Neutrophil (primary cell): ENCODE data around the gene RASA2.
A peak's percentile ranks its signal among the peaks of the same experiment; 100 is the strongest.

ENCODE experiments used
- H3K27ac ChIP-seq: fragments of 200-600 bp; sonication (generic); 2 replicates; pipeline ENCODE4 v1.5.1; 2016; ENCODE audit warnings: mild to moderate bottlenecking, moderate library complexity
- H3K27me3 ChIP-seq: fragments of 200-600 bp; sonication (generic); 2 replicates; pipeline ENCODE4 v1.6.0; 2016; ENCODE audit warnings: mild to moderate bottlenecking
- H3K36me3 ChIP-seq: fragments of 200-600 bp; sonication (generic); 2 replicates; pipeline ENCODE4 v1.5.1; 2017
- H3K4me1 ChIP-seq, 2 experiments: fragments of 200-600 bp in 1 of 2; sonication (generic) in 1 of 2; 1 replicate in 1 of 2; 2 replicates in 1 of 2; pipeline versions ENCODE4 v1.5.1 to v1.6.1; 2013 to 2016; ENCODE audit warnings: low read depth in 1 of 2, low read length in 1 of 2, mild to moderate bottlenecking in 1 of 2, moderate library complexity in 1 of 2; ENCODE audit not compliant: control insufficient read depth in 1 of 2, insufficient read depth in 1 of 2
- H3K4me3 ChIP-seq, 2 experiments: fragments of 200-600 bp in 1 of 2; sonication (generic) in 1 of 2; 1 replicate in 1 of 2; 2 replicates in 1 of 2; pipeline ENCODE4 v1.5.1; 2013 to 2016; ENCODE audit warnings: low read depth in 1 of 2, low read length in 1 of 2, mild to moderate bottlenecking in 1 of 2, moderate library complexity in 1 of 2
- H3K9me3 ChIP-seq: fragments of 200-600 bp; sonication (generic); 2 replicates; pipeline ENCODE4 v1.5.1; 2016
- TF ChIP-seq, protein P1 (sequence below): fragments of 200-600 bp; sonication (generic); IDR thresholded peaks from 2 replicates; pipeline ENCODE4 v1.5.1; 2016; ENCODE audit warnings: antibody characterized with exemption

RASA2 gene

DNA sequence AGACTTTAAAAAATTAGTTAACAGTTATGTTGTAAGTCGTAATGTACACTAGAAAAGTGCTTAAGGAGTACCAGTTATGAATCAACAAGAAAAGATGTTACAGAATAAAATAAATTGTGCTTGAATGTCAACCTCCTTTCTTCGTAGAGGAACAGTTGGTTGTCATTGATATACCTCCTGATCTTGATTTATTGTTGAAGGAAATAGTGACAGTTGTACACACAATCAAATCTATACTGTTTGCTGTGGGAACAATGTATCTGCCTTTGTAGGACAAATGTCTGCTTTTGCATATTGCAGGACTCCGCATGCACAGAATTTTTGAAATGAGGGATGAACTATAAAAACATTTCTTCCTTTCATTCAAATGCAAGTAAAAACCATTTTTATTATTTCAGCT is 19.2 kb downstream of the RASA2 start:
- TF ChIP-seq, protein P1, sequence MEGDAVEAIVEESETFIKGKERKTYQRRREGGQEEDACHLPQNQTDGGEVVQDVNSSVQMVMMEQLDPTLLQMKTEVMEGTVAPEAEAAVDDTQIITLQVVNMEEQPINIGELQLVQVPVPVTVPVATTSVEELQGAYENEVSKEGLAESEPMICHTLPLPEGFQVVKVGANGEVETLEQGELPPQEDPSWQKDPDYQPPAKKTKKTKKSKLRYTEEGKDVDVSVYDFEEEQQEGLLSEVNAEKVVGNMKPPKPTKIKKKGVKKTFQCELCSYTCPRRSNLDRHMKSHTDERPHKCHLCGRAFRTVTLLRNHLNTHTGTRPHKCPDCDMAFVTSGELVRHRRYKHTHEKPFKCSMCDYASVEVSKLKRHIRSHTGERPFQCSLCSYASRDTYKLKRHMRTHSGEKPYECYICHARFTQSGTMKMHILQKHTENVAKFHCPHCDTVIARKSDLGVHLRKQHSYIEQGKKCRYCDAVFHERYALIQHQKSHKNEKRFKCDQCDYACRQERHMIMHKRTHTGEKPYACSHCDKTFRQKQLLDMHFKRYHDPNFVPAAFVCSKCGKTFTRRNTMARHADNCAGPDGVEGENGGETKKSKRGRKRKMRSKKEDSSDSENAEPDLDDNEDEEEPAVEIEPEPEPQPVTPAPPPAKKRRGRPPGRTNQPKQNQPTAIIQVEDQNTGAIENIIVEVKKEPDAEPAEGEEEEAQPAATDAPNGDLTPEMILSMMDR = no peak
- Histone ChIP-seq H3K36me3 (no peaks in the 10 kb centered on the region), H3K27me3 (no peaks in the 10 kb centered on the region), H3K4me1 (peaks cover 20 to 31% of the 10 kb centered on the region in 2 experiments), H3K9me3 (no peaks in the 10 kb centered on the region), H3K27ac (no peak overlapping the region), H3K4me3 (no peak overlapping the region)

- Histone ChIP-seq H3K27ac (peak overlapping the region; percentile 53), H3K4me1 (peaks cover 29 to 37% of the 10 kb centered on the region in 2 experiments), H3K27me3 (no peaks in the 10 kb centered on the region), H3K36me3 (peaks cover 2% of the 10 kb centered on the region), H3K4me3 (no peak overlapping the region), H3K9me3 (no peaks in the 10 kb centered on the region)
- TF ChIP-seq, protein P1 = no peak
These were observed 20.7 kb downstream of the RASA2 start for GRCh38 chr3:141507392-141508066.

- Histone ChIP-seq H3K4me1 (peaks cover 29 to 39% of the 10 kb centered on the region in 2 experiments), H3K9me3 (no peaks in the 10 kb centered on the region), H3K36me3 (peaks cover 7% of the 10 kb centered on the region), H3K27me3 (no peaks in the 10 kb centered on the region), H3K27ac (peak overlapping the region; percentile 53), H3K4me3 (no peak overlapping the region)
- TF ChIP-seq, protein P1 = no peak
These were observed 21.2 kb downstream of the RASA2 start for GRCh38 chr3:141508067-141508436.

DNA sequence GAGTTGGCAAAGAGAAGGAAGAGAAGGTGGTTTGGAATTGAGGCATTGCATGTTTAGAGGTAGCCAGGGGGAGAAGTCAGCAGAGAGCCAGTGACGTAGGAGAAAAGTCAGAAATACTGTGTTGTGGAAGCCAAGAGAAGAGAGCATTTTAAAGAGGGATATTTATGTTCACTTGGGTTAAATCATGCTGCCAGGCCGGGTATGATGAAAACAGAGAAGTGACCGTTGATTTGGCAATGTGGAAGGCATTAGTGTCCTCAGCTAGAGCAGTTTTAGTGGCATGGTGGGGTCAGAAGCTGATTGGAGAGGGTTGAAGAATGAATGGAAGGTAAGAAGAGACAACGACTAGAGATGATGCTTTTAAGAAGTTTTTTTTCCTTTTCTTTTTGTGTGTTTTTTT is 24.5 kb downstream of the RASA2 start:
- H3K4me1 ChIP-seq = peaks cover 29 to 39% of the 10 kb centered on the region in 2 experiments
- TF ChIP-seq, protein P1 = no peak

GRCh38 chr3:141514382-141514781 is 27.6 kb downstream of the RASA2 start:
- TF ChIP-seq, protein P1 = no peak
- peaks cover 23 to 30% of the 10 kb centered on the region in 2 experiments for H3K4me1 ChIP-seq
- H3K4me3 ChIP-seq = no peak overlapping the region
- H3K9me3 ChIP-seq = no peaks in the 10 kb centered on the region
- no peaks in the 10 kb centered on the region for H3K27me3 ChIP-seq
- peak overlapping the region; percentile 14 for H3K27ac ChIP-seq
- peaks cover 53% of the 10 kb centered on the region for H3K36me3 ChIP-seq

More for the DNA sequence above, 24.5 kb downstream of the RASA2 start:
- peak overlapping the region; percentile 70 for H3K27ac ChIP-seq
- H3K9me3 ChIP-seq = no peaks in the 10 kb centered on the region
- no peak overlapping the region for H3K4me3 ChIP-seq
- H3K36me3 ChIP-seq = peaks cover 29% of the 10 kb centered on the region
- H3K27me3 ChIP-seq = no peaks in the 10 kb centered on the region
